OCI-M1 (cell line): ENCODE measurements around the gene HOXD13.
A peak's percentile ranks its signal among the peaks of the same experiment; 100 is the strongest.

Experiments
- DNase-seq: peaks from one replicate; lab custom pipeline; 2025; lab: John Stamatoyannopoulos, UW

HOXD13 gene

GRCh38 chr2:176092270-176093144 is at the start of gene HOXD13:
HOXD13 (plus strand) TSS chr2:176092721; CDS start chr2:176092891, 170 bp downstream.
- DNase-seq, result no peak

GRCh38 chr2:176056406-176056805 is 36.1 kb upstream of the HOXD13 start:
- DNase-seq, result no peak

GRCh38 chr2:176063958-176064357 is 28.6 kb upstream of the HOXD13 start:
- DNase-seq, result no peak

- DNase-seq, result no peak
Measured at GRCh38 chr2:176066645-176067588, 25.6 kb upstream of the HOXD13 start.

GRCh38 chr2:176067589-176068418 is 24.7 kb upstream of the HOXD13 start:
- no peak for DNase-seq

- DNase-seq, result no peak
Measured at GRCh38 chr2:176068419-176068832, 24.1 kb upstream of the HOXD13 start.

- no peak for DNase-seq
Measured at GRCh38 chr2:176071330-176072291, 20.9 kb upstream of the HOXD13 start.

GRCh38 chr2:176072292-176072669 is 20.2 kb upstream of the HOXD13 start:
- DNase-seq, result no peak

GRCh38 chr2:176072951-176073904 is 19.3 kb upstream of the HOXD13 start:
- DNase-seq, result no peak

GRCh38 chr2:176074919-176075425 is 17.5 kb upstream of the HOXD13 start:
- no peak for DNase-seq

GRCh38 chr2:176075481-176075880 is 17.0 kb upstream of the HOXD13 start:
- DNase-seq, result peak; percentile 10

GRCh38 chr2:176076063-176076462 is 16.5 kb upstream of the HOXD13 start:
- no peak for DNase-seq

- no peak for DNase-seq
Measured at GRCh38 chr2:176076796-176077195, 15.7 kb upstream of the HOXD13 start.

- DNase-seq, result no peak
Measured at GRCh38 chr2:176078541-176079284, 13.8 kb upstream of the HOXD13 start.

GRCh38 chr2:176079285-176079830 is 13.2 kb upstream of the HOXD13 start:
- no peak for DNase-seq

GRCh38 chr2:176079831-176080539 is 12.5 kb upstream of the HOXD13 start:
- DNase-seq, result no peak

- no peak for DNase-seq
Measured at GRCh38 chr2:176080540-176081375, 11.8 kb upstream of the HOXD13 start.
